ENCODE data around the gene PSMB2.

Gene PSMB2

DNA sequence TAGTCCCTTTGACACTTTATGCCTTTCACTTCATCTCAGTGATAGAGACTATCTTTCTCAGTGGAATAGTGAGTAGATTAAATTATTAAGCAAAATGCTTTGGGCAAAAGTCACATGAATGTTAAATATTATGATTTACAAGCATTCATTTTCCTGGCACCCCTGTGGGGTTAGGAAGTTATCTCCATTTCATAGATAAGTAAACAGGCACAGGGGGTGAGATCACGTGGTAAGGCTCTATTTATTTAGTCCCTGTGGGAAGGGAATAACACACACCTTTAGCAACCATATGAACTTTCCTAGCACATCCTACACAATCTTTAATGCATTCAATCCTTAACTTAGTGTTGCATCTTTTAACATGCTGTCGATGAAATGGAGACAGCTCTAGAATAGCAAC lies 12.3 kb downstream of the PSMB2 start:
- Histone ChIP-seq H3K27me3 (ENCODE audit: insufficient read depth, poor library complexity, severe bottlenecking) (no peaks in the 10 kb centered on the region), H3K27ac (replicated peaks) (no peak overlapping the region), H3K4me3 (replicated peaks; ENCODE audit: insufficient read depth, low read length) (no peak overlapping the region)
- TF ChIP-seq GABPA (IDR thresholded peaks at IDR 0.05; ENCODE audit: low read depth) = no peak
- TF ChIP-seq REST (IDR thresholded peaks at IDR 0.05; ENCODE audit: insufficient replicate concordance, low read depth) = no peak
- no peak for TF ChIP-seq CTCF (IDR thresholded peaks at IDR 0.05; ENCODE audit: insufficient read depth, low read length)
- TF ChIP-seq SPI1 (IDR thresholded peaks at IDR 0.05; ENCODE audit: borderline replicate concordance, low read depth) = no peak
- no peak for TF ChIP-seq POLR2AphosphoS5 (IDR thresholded peaks at IDR 0.05; ENCODE audit: low read depth)
- DNase-seq (ENCODE audit: low read depth in 1 of 2, low spot score in 1 of 2) = no peak

DNA sequence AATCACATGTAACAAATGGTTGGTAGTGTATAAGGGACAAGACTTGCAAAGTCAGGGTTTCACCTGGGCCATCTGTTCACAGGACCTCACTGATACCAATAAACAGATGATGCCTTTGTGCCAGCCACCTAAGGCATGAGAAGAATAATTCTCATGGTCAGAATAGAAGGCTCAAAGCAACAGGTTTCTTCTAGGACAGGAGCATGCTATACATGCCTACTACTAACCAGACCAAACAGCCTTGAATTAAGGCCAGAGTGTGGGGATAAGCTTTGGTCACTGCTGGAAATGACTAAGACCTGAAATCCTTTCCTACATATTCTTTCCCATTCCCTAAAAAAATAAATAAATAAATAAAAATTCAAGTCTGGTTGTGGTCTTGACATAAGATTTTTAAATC lies 17.5 kb downstream of the PSMB2 start:
- TF ChIP-seq REST (IDR thresholded peaks at IDR 0.05; ENCODE audit: insufficient replicate concordance, low read depth) = no peak
- TF ChIP-seq CTCF (IDR thresholded peaks at IDR 0.05; ENCODE audit: insufficient read depth, low read length) = no peak
- no peak for TF ChIP-seq SPI1 (IDR thresholded peaks at IDR 0.05; ENCODE audit: borderline replicate concordance, low read depth)
- no peak for TF ChIP-seq GABPA (IDR thresholded peaks at IDR 0.05; ENCODE audit: low read depth)
- TF ChIP-seq POLR2AphosphoS5 (IDR thresholded peaks at IDR 0.05; ENCODE audit: low read depth) = no peak
- H3K4me3 ChIP-seq (replicated peaks; ENCODE audit: insufficient read depth, low read length) = no peak overlapping the region
- H3K27ac ChIP-seq (replicated peaks) = no peak overlapping the region
- no peak for DNase-seq (ENCODE audit: low read depth in 1 of 2, low spot score in 1 of 2)
- no peaks in the 10 kb centered on the region for H3K27me3 ChIP-seq (ENCODE audit: insufficient read depth, poor library complexity, severe bottlenecking)

DNA sequence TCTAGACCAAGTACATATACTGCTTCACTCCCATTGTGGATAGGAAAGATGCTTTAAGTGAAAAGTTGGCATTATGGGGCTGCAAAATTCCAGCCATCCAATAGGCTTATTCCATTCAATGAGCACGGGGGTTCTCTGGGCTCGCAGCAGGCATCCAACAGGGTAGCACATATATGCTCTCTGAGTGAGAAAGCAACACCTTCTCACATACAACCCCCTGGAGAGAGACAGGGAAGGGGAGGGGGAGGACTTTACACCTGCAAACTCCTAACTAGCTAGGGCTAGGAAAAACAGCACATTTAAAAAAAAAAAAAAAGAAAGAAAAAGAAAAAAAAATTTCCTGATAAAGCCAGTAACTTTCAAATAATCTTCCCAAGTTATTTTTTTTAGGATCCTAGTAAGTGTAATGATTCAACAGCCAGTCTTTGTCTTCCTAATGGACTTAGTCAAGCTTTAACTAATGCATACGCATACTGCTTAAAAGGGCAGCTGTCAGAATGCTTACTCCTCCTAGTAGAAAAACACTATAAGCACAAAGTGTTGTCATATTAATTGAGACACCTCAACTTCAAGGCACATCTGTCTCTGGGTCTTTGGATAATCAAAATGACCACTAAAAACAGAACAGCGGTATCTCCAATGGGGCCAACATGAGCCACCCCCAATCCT lies 18.7 kb downstream of the PSMB2 start:
- no peak for DNase-seq (ENCODE audit: low read depth in 1 of 2, low spot score in 1 of 2)
- Histone ChIP-seq H3K27me3 (ENCODE audit: insufficient read depth, poor library complexity, severe bottlenecking) (no peaks in the 10 kb centered on the region), H3K27ac (replicated peaks) (no peak overlapping the region), H3K4me3 (replicated peaks; ENCODE audit: insufficient read depth, low read length) (no peak overlapping the region)
- TF ChIP-seq CTCF (IDR thresholded peaks at IDR 0.05; ENCODE audit: insufficient read depth, low read length) (no peak), POLR2AphosphoS5 (IDR thresholded peaks at IDR 0.05; ENCODE audit: low read depth) (no peak), GABPA (IDR thresholded peaks at IDR 0.05; ENCODE audit: low read depth) (no peak), SPI1 (IDR thresholded peaks at IDR 0.05; ENCODE audit: borderline replicate concordance, low read depth) (no peak), REST (IDR thresholded peaks at IDR 0.05; ENCODE audit: insufficient replicate concordance, low read depth) (no peak)

Data from HL-60 (cell line).